Measurements from ENCODE around the gene ATP6V0A1. TPM values are rescaled to one million over a fixed set of nuclear protein-coding genes. Genes with fewer than 3 reads are reported as not detected.
A peak's percentile ranks its signal among the peaks of the same experiment; 100 is the strongest.

Gene ATP6V0A1
- total and polyA plus RNA-seq, 10 donors: 23.0 to 140 (median 110) TPM

DNA sequence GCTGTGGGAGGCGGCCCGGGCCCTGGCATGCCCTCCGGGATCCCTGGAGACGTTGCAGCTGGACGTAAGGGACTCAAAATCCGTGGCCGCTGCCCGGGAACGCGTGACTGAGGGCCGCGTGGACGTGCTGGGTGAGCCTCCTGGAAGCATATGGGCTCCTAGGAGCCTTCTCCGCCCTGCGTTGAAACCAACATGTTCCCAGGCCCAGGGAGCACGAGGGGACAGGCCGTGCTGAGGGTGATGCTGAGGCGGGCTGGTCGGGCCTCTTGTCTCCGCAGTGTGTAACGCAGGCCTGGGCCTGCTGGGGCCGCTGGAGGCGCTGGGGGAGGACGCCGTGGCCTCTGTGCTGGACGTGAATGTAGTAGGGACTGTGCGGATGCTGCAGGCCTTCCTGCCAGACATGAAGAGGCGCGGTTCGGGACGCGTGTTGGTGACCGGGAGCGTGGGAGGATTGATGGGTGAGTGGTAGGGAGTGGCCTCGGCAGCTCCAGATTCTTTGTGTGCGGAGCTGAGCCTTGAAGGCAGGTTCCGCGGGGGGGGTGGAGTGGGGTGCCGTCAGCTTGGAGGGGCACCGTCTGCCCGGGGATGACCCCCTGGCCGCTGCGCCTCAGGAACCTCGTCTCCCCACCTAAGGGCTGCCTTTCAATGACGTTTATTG lies 94.6 kb downstream of the ATP6V0A1 start:
- DNase-seq: peak; percentile 85
- intact Hi-C loops (cut with DNase I; ENCODE audit: low total_unique reads): no loop called here
- peak in 1 of 3 donors; percentile 40 for TF ChIP-seq POLR2AphosphoS5 (IDR thresholded peaks at IDR 0.05)
- TF ChIP-seq CTCF (IDR thresholded peaks at IDR 0.05 in 8 of 11, conservative IDR thresholded peaks at IDR 0.05 in 3 of 11): no peak
- Histone ChIP-seq H3K4me3 (peak overlapping the region in 7 of 8 donors; percentile 60 to 94 (median 73)), H3K36me3 (peaks cover 0 to 12% (median 0%) of the 10 kb centered on the region in 6 donors), H3K27me3 (replicated peaks in 1 of 7) (peaks cover 0 to 4% (median 0%) of the 10 kb centered on the region in 7 donors), H3K9me3 (no peaks in the 10 kb centered on the region), H3K27ac (peak overlapping the region in 6 of 8 donors; percentile 87 to 98 (median 91)), H3K4me1 (peaks cover 10 to 51% (median 41%) of the 10 kb centered on the region in 6 donors)
- WGBS, 5 donors: 80 to 87% (median 84%) methylated on average over 35 to 45 of the region's 45 CpGs

DNA sequence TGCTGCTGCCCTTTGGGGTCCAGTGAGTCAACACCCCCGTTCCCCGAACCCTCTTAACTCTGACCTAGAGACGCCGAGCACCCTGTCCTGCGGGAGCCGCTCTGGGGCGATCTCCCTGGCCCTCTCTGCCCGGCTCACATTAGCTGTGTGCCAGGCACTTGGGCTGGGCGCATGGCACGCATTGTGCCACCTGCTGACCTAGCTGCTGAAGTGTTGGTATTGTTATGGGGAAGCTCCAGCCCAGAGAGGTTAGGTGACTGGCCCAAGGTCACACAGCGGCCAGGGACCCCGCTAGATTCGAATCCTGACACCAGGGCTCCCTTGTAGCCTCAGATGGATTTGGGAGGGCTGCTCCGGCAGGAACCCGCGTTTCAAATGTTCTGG lies 95.2 kb downstream of the ATP6V0A1 start:
- peak overlapping the region; percentile 87 to 98 (median 91) for H3K27ac ChIP-seq
- intact Hi-C loops (cut with DNase I; ENCODE audit: low total_unique reads): no loop called here
- WGBS, 5 donors: 40 to 72% (median 62%) methylated on average over 5 to 16 of the region's 16 CpGs
- no peaks in the 10 kb centered on the region for H3K27me3 ChIP-seq (replicated peaks in 1 of 7)
- H3K36me3 ChIP-seq: peaks cover 0 to 12% (median 0%) of the 10 kb centered on the region in 6 donors
- H3K4me1 ChIP-seq: peaks cover 7 to 45% (median 35%) of the 10 kb centered on the region in 6 donors
- H3K4me3 ChIP-seq: peak overlapping the region; percentile 60 to 94 (median 72)
- DNase-seq: peak; percentile 84
- TF ChIP-seq CTCF (IDR thresholded peaks at IDR 0.05 in 8 of 11, conservative IDR thresholded peaks at IDR 0.05 in 3 of 11) (no peak), POLR2A (IDR thresholded peaks at IDR 0.05) (no peak), POLR2AphosphoS5 (IDR thresholded peaks at IDR 0.05) (no peak)
- no peaks in the 10 kb centered on the region for H3K9me3 ChIP-seq

GRCh38 chr17:42554250-42555121 lies 95.8 kb downstream of the ATP6V0A1 start:
- intact Hi-C loops (cut with DNase I; ENCODE audit: low total_unique reads): no loop called here
- Histone ChIP-seq H3K27ac (peak overlapping the region; percentile 87 to 98 (median 91)), H3K36me3 (peaks cover 0 to 12% (median 0%) of the 10 kb centered on the region in 6 donors), H3K4me1 (peaks cover 7 to 41% (median 31%) of the 10 kb centered on the region in 6 donors), H3K4me3 (peak overlapping the region; percentile 60 to 94 (median 72)), H3K27me3 (replicated peaks in 1 of 7) (no peaks in the 10 kb centered on the region), H3K9me3 (no peaks in the 10 kb centered on the region)
- TF ChIP-seq POLR2AphosphoS5 (IDR thresholded peaks at IDR 0.05): peak; percentile 98 to 99 (median 99)
- TF ChIP-seq CTCF (IDR thresholded peaks at IDR 0.05 in 8 of 11, conservative IDR thresholded peaks at IDR 0.05 in 3 of 11): peak in 2 of 11 experiments; percentile 3 to 7
- TF ChIP-seq POLR2A (IDR thresholded peaks at IDR 0.05): peak in 2 of 3 donors; percentile 45 to 78
- DNase-seq: peak; percentile 98
- WGBS, 5 donors: 0 to 1% (median 1%) methylated on average over 44 to 82 of the region's 82 CpGs

All from spleen (tissue), 11 donors.